GM11168 (cell line): Measurements from ENCODE around the gene ZYG11B.
"Not testable (repeated sequence)": the region's sequence is repeated elsewhere in the genome, so short reads cannot be mapped to it uniquely, and the experiment has no call there.

Experiments used
- in situ Hi-C: fragments of 300-500 bp; cut with MboI; formaldehyde crosslinking; loops from one replicate; pipeline ENCODE4 v1.12.0; 2022; ENCODE audit warnings: low sequenced_read_pairs; ENCODE audit not compliant: unreplicated experiment

Gene ZYG11B

DNA sequence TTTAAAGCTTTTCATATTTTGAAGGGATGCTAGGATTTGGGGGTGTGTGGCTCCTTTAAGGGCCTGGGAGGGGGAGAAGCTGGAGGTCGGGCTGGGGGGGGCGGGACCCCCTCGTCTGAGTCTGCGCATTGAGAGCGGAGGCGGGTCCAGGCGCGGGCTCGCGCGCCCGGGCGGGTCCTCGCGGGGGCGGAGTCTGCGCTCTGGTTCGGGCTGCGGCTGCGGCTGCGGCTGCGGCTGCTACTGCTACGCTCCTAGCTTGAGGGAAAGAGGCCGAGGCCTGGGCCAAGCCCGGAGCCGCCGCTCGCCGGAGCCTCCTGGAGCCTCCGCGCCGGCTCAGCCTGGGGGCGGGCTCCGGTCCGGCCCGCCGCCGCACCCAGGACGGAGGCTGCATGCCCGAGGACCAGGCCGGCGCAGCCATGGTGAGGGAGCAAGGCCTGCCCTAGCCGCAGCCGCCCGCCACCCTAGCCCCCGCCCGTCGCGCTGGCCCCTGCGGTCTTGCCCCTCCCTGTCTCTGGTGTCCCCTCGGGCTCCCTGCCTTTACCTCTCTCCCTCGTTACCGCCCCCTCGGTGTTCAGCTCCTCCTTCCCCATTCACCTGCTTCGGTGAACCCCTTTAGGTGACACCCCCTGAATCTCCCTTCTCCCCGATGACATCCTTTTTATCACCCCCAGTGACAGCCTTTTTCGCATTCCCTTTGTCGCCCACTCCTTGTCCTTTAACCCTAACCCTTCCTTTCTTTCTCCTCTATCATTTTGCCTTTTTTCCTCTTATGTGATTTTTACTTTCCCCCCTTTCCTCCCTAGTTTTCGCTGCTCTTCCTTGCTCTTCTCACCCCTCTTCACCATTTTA lies at the start of gene ZYG11B:
TSS of gene ZYG11B (plus strand) at position 189 of the 849 bp plus-strand sequence. CDS start at position 390, 201 bp downstream.
- in situ Hi-C loops: no loop called here

DNA sequence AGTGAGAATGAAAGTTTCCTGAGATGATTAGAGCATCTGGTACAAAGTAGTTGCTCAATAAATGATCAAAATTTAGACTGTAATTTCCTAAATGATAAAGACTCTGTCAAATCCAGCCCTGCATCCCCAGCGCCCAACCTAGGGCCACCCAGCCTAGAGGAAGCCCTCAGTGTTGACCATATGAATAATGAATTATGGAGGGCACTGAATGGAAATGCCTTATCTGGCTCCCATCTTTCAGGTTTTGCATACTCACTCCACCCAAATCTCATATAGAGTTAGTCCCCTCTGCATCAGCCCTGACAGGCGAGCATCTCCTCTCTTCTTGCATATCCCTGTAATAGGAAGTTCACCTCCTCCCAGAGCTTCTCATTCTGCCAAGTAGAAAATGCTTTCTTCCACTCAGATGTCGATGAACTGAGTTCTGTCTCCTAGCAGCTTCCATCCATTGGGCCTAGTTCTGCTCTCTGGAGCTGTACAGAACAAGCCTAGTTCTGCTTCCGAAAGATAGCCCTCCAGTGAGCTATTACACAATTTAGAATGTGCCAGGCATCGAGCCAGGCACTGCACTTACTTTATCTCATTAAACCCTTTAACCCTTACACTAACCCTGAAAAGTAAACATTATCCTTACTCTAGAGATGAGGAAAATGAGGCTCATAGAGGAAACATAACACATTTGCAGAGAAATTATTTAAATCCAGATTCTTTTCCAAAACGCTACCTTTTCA lies 49.0 kb upstream of the ZYG11B start:
- in situ Hi-C loops: no loop called here

DNA sequence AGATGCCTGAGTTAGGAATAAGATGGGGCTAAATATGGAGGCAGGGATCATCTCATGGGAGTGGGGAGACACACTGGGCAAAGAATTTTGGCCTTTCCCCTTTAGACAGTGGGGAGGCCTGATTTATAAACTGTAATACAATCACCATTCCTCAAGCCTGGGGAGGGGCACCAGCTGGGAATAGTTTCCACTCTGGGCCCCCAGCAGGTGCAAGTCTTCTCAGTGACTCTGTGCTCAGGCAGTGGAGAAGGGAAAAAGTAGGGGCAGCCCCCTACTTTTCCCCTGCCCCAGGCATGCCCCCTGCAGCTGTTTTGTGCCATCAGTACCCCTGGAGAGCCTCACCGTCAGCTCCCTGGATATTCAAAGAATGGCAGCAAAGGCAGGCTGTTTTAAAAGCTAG lies 47.2 kb upstream of the ZYG11B start:
- in situ Hi-C loops: no loop called here

- in situ Hi-C loops: no loop called here
Measured at GRCh38 chr1:52679498-52679897, 46.8 kb upstream of the ZYG11B start.

GRCh38 chr1:52680353-52680752 lies 45.9 kb upstream of the ZYG11B start:
- in situ Hi-C loops: no loop called here

- in situ Hi-C loops: no loop called here
Measured at GRCh38 chr1:52681136-52681535, 45.1 kb upstream of the ZYG11B start.

- in situ Hi-C loops: no loop called here
Measured at GRCh38 chr1:52683367-52683940, 42.8 kb upstream of the ZYG11B start.

GRCh38 chr1:52684545-52684944 lies 41.7 kb upstream of the ZYG11B start:
- in situ Hi-C loops: no loop called here

DNA sequence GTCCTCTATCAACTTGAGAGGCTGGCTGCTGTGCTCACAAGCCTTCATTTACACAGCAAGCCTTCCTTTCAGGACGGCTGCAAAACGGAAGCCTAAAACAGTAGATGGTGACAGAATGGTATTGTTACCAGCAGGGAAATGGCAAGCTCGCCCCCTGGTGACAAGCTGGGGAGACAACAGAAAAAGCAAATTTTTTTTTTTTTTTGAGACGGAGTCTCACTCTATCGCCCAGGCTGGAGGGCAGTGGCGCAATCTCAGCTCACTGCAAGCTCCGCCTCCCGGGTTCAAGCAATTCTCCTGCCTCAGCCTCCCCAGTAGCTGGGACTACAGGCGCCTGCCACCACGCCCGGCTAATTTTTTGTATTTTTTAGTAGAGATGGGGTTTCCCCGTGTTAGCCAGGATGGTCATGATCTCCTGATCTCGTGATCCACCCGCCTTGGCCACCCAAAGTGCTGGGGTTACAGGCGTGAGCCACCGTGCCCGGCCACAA lies 39.9 kb upstream of the ZYG11B start:
- in situ Hi-C loops: not testable (repeated sequence)

DNA sequence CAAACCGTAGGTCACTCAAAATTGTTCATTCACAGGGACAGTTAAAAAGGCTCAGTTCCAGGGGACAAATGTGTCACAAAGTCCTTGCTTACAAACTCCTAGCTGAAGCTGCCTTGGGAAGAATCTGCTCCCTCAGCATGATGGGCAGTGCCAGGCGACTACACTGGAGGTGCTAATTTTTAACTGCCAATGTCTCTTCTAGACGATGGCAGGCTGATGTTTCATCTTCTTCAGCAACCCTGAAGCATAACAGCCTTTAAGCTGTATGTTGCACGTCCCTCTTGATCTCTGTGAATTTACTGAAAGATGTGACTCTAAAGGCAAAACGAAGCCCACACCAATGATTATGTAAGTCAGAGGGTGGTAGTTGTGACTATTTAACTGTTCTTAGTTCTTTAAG lies 39.4 kb upstream of the ZYG11B start:
- in situ Hi-C loops: no loop called here

GRCh38 chr1:52691821-52692220 lies 34.4 kb upstream of the ZYG11B start:
- in situ Hi-C loops: no loop called here

DNA sequence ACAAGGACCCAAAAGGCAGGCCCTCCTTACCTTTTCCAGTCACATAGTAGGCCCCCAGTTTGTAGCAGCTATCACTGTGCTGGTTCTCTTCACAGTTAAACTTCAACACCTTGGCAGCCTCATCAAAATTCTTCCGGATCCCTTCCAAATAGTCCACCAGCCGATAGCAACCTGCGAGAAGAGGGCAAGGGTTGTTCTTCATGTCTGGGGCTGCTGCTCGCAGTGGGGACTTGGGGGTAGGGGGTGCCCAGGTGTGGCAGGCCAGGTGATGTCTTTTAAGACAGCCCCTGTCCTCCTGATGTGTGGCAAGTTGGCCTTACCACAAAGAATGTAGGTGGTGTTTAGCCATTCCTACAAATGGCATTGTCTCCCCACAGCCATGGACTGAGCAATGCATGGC lies 33.6 kb upstream of the ZYG11B start:
- in situ Hi-C loops: no loop called here

GRCh38 chr1:52693351-52693750 lies 32.9 kb upstream of the ZYG11B start:
- in situ Hi-C loops: not testable (repeated sequence)

- in situ Hi-C loops: no loop called here
Measured at GRCh38 chr1:52693843-52694242, 32.4 kb upstream of the ZYG11B start.

DNA sequence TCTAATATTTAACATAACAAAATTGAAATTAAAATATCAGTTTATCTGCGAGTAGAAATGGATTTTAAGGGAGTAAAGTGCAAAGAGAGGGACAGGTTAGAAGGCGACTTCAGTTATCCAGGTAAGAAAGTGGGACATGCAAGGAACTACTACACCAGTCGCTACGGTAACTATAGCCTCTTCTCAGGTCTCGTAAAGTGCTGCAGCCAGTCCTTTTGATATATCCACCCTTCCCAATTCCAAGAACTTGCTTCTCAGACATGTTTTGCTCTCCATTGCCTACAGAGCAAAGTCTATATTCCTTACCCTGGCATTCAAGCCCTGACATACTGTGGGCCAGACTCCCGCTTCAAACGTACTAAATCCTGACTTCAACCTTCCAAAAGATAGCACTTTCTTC lies 30.6 kb upstream of the ZYG11B start:
- in situ Hi-C loops: no loop called here

GRCh38 chr1:52697795-52698674 lies 28.2 kb upstream of the ZYG11B start, which contains the start of gene COA7:
Gene COA7 (minus strand): TSS chr1:52698347. CDS start chr1:52698326, 21 bp downstream.
- in situ Hi-C loops: no loop called here

DNA sequence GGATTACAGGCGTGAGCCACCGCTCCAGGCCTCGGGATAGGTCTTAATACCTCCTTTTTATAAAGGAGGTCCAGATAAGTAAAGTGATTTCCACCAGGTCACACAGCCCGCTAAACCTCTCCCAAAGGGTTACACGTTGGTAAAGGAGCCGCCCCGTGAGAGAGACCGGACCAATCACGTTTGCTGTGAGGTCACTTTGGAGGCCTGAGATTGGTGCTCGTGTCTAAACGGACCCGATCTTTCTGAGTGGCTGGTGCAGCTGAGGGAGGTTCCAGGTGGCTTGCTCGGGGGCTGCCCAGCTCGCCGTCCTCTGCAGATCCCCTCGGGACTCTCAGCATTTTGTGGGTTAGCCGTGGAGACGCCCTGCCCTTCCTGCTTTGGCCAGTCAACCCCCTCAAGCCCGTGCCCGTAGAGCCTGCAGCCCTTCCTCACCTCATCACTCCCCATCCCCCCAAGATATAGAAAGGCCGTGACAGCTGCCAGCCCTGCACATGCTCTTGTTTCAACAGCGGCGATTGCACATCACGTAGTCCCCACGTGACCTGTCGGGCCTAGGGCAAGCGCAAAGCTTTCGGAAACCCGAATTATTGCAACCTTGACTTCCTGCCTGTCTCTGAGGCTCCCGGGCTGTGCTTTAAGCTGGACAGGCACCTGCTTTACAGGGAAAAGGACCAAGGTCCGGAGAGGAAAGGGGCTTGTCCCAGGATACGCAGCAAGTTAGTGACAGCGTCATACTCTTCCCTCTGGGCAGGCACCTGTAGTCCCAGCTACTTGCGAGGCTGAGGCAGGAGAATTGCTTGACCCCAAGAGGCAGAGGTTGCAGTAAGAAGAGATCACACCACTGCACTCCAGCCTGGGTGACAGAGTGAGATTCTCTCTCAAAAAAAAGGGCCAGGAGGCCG lies 23.1 kb upstream of the ZYG11B start:
- in situ Hi-C loops: loop anchor here (10.0 kb wide), 1 partner anchor 222 kb away; the partner anchor contains the start of genes ECHDC2 and SCP2

DNA sequence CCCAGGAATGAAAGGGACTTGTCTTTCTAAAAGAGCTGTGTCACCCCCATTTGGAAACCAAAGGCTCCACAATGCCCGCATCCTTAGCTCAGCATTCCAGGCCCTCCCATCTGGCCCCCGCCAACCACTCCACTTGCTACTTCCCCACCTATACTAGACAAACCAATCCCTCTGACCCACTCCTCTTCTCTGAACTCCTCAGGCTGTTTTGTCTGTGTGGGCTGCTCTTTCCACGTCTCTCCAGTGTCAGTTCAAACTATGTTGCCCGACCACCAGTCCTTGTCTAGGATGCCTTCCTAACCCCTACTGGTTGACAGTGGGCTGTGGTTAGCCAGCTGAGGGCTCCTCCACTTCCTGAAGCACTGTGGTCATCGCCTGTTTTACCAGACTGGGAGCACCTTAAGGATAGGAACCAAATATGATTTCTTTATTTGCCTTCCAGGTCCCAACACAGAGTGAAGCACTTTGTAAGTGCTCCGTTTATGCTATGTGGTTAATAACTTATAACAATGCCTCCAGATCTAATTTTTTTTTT lies 20.1 kb upstream of the ZYG11B start:
- in situ Hi-C loops: loop anchor here (10.0 kb wide), 1 partner anchor 219 kb away; the partner anchor contains the start of genes ECHDC2 and SCP2
